Neural progenitor cell (in vitro differentiated cells): ENCODE measurements around the gene RYR1. TPM values are rescaled to one million over a fixed set of nuclear protein-coding genes. Genes with fewer than 3 reads are reported as not detected.
A peak's percentile ranks its signal among the peaks of the same experiment; 100 is the strongest.

Experiments
- DNase-seq: peaks from one replicate; pipeline ENCODE4 v3.0.0-alpha.2; 2016; ENCODE audit warnings: low spot score
- H2AFZ ChIP-seq: fragments of 200-600 bp; sonication (generic); replicated peaks from 2 replicates; pipeline ENCODE4 v1.6.1; 2016; ENCODE audit warnings: antibody characterized with exemption
- H3F3A ChIP-seq: fragments of 200-600 bp; sonication (generic); 2 replicates; pipeline ENCODE4 v1.6.1; 2016; ENCODE audit warnings: antibody characterized with exemption, low read depth
- H3K27ac ChIP-seq: fragments of 200-600 bp; sonication (generic); 2 replicates; pipeline ENCODE4 v1.5.1; 2016; ENCODE audit warnings: mild to moderate bottlenecking
- H3K27me3 ChIP-seq: fragments of 200-600 bp; sonication (generic); 2 replicates; pipeline ENCODE4 v1.6.1; 2016; ENCODE audit warnings: mild to moderate bottlenecking, moderate library complexity
- H3K36me3 ChIP-seq: fragments of 200-600 bp; sonication (generic); 2 replicates; pipeline ENCODE4 v1.5.1; 2016
- H3K4me1 ChIP-seq: fragments of 200-600 bp; sonication (generic); 2 replicates; pipeline ENCODE4 v1.6.1; 2016; ENCODE audit warnings: mixed run types
- H3K4me2 ChIP-seq: fragments of 200-600 bp; sonication (generic); 2 replicates; pipeline ENCODE4 v1.6.1; 2016
- H3K4me3 ChIP-seq: fragments of 200-600 bp; sonication (generic); 2 replicates; pipeline ENCODE4 v1.5.1; 2016
- H3K79me2 ChIP-seq: fragments of 200-600 bp; sonication (generic); 2 replicates; pipeline ENCODE4 v1.6.1; 2016; ENCODE audit warnings: low read depth
- H3K9ac ChIP-seq: fragments of 200-600 bp; sonication (generic); 2 replicates; pipeline ENCODE4 v1.6.1; 2016
- H3K9me3 ChIP-seq: fragments of 200-600 bp; sonication (generic); 2 replicates; pipeline ENCODE4 v1.5.1; 2016; ENCODE audit warnings: low read depth
- H4K20me1 ChIP-seq: fragments of 200-600 bp; sonication (generic); 2 replicates; pipeline ENCODE4 v1.6.1; 2016; ENCODE audit warnings: low read depth
- H3K27ac Mint-ChIP-seq: 3 replicates; pipeline ENCODE4 v1.8.0; 2021; ENCODE audit warnings: mixed read lengths
- H3K27me3 Mint-ChIP-seq: 2 replicates; pipeline ENCODE4 v1.8.0; 2022; ENCODE audit warnings: low read depth, mild to moderate bottlenecking, inconsistent platforms, moderate library complexity, mixed read lengths; ENCODE audit not compliant: insufficient read depth
- H3K36me3 Mint-ChIP-seq: 3 replicates; pipeline ENCODE4 v1.8.0; 2021; ENCODE audit warnings: mixed read lengths
- H3K4me1 Mint-ChIP-seq: 3 replicates; pipeline ENCODE4 v1.8.0; 2021; ENCODE audit warnings: mixed read lengths
- H3K4me3 Mint-ChIP-seq: 3 replicates; pipeline ENCODE4 v1.8.0; 2021; ENCODE audit warnings: mild to moderate bottlenecking, moderate library complexity, mixed read lengths
- H3K9me3 Mint-ChIP-seq: 3 replicates; pipeline ENCODE4 v1.8.0; 2020; ENCODE audit warnings: mixed read lengths
- EZH2 ChIP-seq: fragments of 200-600 bp; sonication (generic); IDR thresholded peaks from 2 replicates; pipeline ENCODE4 v1.6.1; 2017; ENCODE audit warnings: antibody characterized with exemption, mild to moderate bottlenecking, moderate library complexity
- EZH2phosphoT487 ChIP-seq: fragments of 200-600 bp; sonication (generic); IDR thresholded peaks from 2 replicates; pipeline ENCODE4 v1.6.1; 2017; ENCODE audit warnings: antibody characterized with exemption
- total RNA-seq: library from RNA; depleted of rRNA; stranded (reverse); fragments of >200 nt; gene quantifications from 2 replicates; pipeline ENCODE4 v1.2.3, GENCODE V29; 2015; ENCODE audit warnings: low replicate concordance
- TF ChIP-seq, protein P1 (sequence below): fragments of 200-600 bp; sonication (generic); IDR thresholded peaks from 2 replicates; pipeline ENCODE4 v1.5.1; 2017; ENCODE audit warnings: antibody characterized with exemption, mild to moderate bottlenecking

The RYR1 gene
- total RNA-seq = 0.60 and 2.2 TPM in 2 replicates

DNA sequence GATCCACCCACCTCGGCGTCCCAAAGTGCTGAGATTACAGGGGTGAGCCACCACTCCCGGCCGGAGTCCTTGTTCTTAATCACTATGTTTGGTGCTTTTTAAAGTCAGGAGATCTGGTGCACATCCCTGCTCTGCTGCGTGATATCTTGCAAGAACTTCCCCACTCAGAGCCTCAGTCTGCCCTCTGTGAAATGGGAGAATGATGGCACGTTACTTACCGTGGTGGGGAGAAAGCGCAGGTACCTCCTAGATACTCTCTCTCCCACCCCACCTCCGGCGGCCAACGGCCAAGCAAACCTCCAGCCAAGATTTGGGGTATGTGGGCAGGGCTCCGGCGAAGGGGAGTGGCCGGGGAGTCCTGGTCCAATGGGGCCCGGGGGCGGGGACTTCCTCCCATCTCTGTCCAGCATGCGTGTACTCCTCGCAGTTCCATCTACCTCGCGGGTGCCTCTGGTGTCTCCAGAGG, at the start of gene RYR1:
Gene RYR1 (plus strand): TSS at position 424 of the 466 bp plus-strand sequence. CDS start 139 bp downstream, outside the sequence.
- Histone ChIP-seq H3K9me3 (no peaks in the 10 kb centered on the region), H3K4me1 (peaks cover 17% of the 10 kb centered on the region), H3K27ac (no peak within 1 kb of the TSS), H3K27me3 (no peaks in the 10 kb centered on the region), H3K4me2 (peak within 1 kb of the TSS; percentile 83), H3K9ac (no peak within 1 kb of the TSS), H3K79me2 (no peaks in the 10 kb centered on the region), H3K4me3 (peak within 1 kb of the TSS; percentile 42), H4K20me1 (peaks cover 4% of the 10 kb centered on the region), H2AFZ (no peak within 1 kb of the TSS), H3F3A (peaks cover 45% of the 10 kb centered on the region), H3K36me3 (no peaks in the 10 kb centered on the region)
- H3K4me3 Mint-ChIP-seq = peak within 1 kb of the TSS; percentile 83
- TF ChIP-seq EZH2phosphoT487 = no peak
- TF ChIP-seq, protein P1, sequence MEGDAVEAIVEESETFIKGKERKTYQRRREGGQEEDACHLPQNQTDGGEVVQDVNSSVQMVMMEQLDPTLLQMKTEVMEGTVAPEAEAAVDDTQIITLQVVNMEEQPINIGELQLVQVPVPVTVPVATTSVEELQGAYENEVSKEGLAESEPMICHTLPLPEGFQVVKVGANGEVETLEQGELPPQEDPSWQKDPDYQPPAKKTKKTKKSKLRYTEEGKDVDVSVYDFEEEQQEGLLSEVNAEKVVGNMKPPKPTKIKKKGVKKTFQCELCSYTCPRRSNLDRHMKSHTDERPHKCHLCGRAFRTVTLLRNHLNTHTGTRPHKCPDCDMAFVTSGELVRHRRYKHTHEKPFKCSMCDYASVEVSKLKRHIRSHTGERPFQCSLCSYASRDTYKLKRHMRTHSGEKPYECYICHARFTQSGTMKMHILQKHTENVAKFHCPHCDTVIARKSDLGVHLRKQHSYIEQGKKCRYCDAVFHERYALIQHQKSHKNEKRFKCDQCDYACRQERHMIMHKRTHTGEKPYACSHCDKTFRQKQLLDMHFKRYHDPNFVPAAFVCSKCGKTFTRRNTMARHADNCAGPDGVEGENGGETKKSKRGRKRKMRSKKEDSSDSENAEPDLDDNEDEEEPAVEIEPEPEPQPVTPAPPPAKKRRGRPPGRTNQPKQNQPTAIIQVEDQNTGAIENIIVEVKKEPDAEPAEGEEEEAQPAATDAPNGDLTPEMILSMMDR = no peak
- TF ChIP-seq EZH2 = no peak
- no peaks in the 10 kb centered on the region for H3K9me3 Mint-ChIP-seq
- H3K4me1 Mint-ChIP-seq = peaks cover 14% of the 10 kb centered on the region
- H3K36me3 Mint-ChIP-seq = no peaks in the 10 kb centered on the region
- peaks cover 9% of the 10 kb centered on the region for H3K27me3 Mint-ChIP-seq
- H3K27ac Mint-ChIP-seq = no peak within 1 kb of the TSS
- DNase-seq = peak; percentile 95

GRCh38 chr19:38383743-38384142, 49.7 kb upstream of the RYR1 start:
- no peak overlapping the region for H3K27ac Mint-ChIP-seq
- Histone ChIP-seq H3K79me2 (no peaks in the 10 kb centered on the region), H3F3A (peaks cover 20% of the 10 kb centered on the region), H2AFZ (no peak overlapping the region), H3K4me2 (no peak overlapping the region), H3K9ac (no peak overlapping the region), H3K27ac (no peak overlapping the region), H3K36me3 (no peaks in the 10 kb centered on the region), H3K4me1 (no peaks in the 10 kb centered on the region), H3K4me3 (no peak overlapping the region), H3K27me3 (peaks cover 24% of the 10 kb centered on the region), H4K20me1 (peaks cover 32% of the 10 kb centered on the region), H3K9me3 (no peaks in the 10 kb centered on the region)
- H3K27me3 Mint-ChIP-seq = peaks cover 12% of the 10 kb centered on the region
- TF ChIP-seq, protein P1 = no peak
- TF ChIP-seq EZH2 = no peak
- TF ChIP-seq EZH2phosphoT487 = no peak
- H3K4me1 Mint-ChIP-seq = peaks cover 4% of the 10 kb centered on the region
- DNase-seq = no peak
- no peaks in the 10 kb centered on the region for H3K9me3 Mint-ChIP-seq
- no peak overlapping the region for H3K4me3 Mint-ChIP-seq
- H3K36me3 Mint-ChIP-seq = peaks cover 16% of the 10 kb centered on the region

DNA sequence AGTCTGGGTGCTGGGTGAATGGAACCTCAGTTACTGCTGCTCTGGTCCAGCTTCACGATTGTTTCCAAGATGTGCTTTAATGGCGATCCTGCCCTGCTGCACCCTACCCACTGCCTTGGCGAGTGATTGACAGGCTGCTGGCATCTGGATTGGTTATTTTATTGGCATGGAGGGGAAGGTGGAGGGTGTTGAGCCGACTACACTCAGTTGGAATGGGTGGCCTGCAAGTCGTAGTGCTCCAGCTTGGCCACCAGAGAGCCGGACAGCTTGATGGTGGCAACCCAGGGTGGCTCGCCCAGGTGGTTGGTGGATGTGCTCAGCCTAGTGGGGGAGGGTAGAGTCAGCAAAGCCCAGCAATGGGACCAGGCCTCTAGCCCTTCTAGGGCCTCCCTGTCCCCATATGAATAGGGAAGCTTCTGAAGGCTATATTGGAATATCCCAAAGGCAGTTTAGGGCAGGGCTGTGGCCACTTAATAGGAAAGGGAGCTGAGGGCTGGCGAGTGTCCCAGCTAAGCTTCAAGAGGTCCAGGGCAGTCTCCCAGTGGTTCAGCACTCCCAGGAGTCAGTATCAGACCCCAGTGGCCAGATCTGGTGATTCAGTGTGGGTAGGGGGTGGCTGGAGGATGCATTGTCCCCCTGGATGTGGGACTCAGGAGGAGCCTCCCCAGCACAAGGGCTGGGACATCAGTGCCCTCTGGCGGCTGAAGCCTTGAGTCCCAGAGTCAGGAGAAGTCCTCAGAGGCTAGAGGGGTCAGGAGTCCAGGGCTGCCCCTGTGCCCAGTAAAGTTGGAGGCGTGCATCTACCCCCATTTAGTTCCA, 49.1 kb upstream of the RYR1 start:
- H3K36me3 Mint-ChIP-seq = peaks cover 15% of the 10 kb centered on the region
- H4K20me1 ChIP-seq = peaks cover 32% of the 10 kb centered on the region
- H3K9ac ChIP-seq = no peak overlapping the region
- DNase-seq = peak; percentile 74
- peaks cover 24% of the 10 kb centered on the region for H3K27me3 ChIP-seq
- H3K36me3 ChIP-seq = no peaks in the 10 kb centered on the region
- H3K9me3 ChIP-seq = no peaks in the 10 kb centered on the region
- H3K4me1 ChIP-seq = no peaks in the 10 kb centered on the region
- H3K27ac Mint-ChIP-seq = no peak overlapping the region
- peak overlapping the region; percentile 50 for H3K4me3 Mint-ChIP-seq
- peaks cover 5% of the 10 kb centered on the region for H3K4me1 Mint-ChIP-seq
- no peaks in the 10 kb centered on the region for H3K9me3 Mint-ChIP-seq
- no peak overlapping the region for H3K27ac ChIP-seq
- TF ChIP-seq EZH2 (no peak), EZH2phosphoT487 (no peak)
- TF ChIP-seq, protein P1 = peak; percentile 60
- H3K79me2 ChIP-seq = no peaks in the 10 kb centered on the region
- H3F3A ChIP-seq = peaks cover 22% of the 10 kb centered on the region
- no peak overlapping the region for H3K4me2 ChIP-seq
- H3K4me3 ChIP-seq = no peak overlapping the region
- H3K27me3 Mint-ChIP-seq = peaks cover 12% of the 10 kb centered on the region
- no peak overlapping the region for H2AFZ ChIP-seq
